Measurements from ENCODE around the gene RYR2. TPM values are rescaled to one million over a fixed set of nuclear protein-coding genes. Genes with fewer than 3 reads are reported as not detected.

RYR2 gene
- total RNA-seq, 4 donors from 2014 or later, result 0.16 to 1.4 (median 0.60) TPM

DNA sequence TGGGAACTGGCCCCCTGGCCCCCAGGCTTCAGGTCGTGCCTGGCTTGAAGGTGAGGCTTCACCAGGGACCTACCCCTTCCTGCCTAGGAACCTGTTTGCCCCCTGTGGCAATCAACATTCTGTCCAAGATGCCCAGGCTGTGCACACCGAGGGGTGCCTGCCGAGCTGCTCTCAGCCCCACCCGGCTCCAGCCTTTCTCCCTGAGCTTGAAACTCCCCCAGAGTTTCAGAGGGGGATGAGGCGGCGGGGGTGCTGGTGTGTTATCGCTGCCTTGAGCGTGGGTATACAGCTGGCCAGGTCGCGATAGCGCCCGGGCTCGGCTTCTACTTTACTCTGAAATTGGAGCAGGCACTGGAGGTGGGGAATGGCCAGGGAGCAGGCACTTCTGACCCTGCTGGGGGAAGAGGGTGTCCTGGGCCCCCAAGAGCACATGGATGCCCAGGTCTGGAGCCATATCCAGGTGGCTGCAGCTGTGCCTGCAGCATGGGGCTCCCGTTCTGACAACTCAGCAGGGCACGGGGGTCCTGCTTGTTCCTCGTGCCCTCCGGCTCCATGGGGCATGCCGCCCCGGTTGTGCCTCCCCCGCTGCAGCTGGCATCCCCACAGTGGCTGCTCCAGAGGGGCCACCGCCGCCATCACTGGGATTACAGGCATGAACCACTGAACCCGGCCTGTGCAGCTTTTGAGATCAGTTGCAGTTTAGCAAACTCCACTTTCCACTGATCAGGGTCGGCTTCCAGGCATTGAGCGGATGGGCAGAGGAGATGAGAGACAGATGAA, 29.8 kb downstream of the RYR2 start:
- TF ChIP-seq, protein P1, sequence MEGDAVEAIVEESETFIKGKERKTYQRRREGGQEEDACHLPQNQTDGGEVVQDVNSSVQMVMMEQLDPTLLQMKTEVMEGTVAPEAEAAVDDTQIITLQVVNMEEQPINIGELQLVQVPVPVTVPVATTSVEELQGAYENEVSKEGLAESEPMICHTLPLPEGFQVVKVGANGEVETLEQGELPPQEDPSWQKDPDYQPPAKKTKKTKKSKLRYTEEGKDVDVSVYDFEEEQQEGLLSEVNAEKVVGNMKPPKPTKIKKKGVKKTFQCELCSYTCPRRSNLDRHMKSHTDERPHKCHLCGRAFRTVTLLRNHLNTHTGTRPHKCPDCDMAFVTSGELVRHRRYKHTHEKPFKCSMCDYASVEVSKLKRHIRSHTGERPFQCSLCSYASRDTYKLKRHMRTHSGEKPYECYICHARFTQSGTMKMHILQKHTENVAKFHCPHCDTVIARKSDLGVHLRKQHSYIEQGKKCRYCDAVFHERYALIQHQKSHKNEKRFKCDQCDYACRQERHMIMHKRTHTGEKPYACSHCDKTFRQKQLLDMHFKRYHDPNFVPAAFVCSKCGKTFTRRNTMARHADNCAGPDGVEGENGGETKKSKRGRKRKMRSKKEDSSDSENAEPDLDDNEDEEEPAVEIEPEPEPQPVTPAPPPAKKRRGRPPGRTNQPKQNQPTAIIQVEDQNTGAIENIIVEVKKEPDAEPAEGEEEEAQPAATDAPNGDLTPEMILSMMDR (IDR thresholded peaks at IDR 0.05; ENCODE audit: low read depth), result no peak

DNA sequence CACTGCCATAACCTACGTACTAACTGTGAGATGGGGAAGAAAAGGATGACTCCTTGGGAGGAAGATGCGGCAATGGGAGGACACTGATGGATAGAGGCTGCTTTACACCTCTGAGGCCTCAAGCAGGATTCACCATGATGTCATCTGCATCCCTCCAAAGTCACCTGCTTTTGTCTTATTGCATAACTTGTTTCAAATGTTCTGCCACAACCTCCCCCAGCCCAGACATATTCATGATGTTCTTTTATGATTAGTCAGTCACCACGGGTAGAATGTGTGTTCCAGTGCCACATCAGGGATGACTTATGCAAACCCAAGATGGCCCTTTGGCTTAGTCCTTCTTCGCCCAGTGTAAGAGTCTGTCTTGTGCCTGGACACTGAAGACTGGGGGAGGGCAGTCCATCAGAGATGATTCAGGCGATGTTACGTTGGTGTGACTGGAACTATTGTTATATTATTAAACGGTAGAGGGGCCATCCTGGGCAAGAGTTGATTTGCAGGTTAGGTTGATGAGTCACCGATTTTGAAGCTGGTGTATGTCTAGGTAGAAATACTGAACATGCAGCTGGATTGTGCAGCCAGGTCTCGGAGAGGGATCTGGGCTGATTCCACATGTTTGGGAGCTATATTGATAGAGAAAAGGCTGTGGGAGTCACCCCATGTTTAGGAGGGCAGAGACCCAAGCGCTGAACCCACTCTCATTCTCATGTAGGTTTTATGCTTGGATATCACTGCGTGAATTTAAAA, 32.6 kb downstream of the RYR2 start:
- TF ChIP-seq, protein P1 (IDR thresholded peaks at IDR 0.05; ENCODE audit: low read depth), result no peak

DNA sequence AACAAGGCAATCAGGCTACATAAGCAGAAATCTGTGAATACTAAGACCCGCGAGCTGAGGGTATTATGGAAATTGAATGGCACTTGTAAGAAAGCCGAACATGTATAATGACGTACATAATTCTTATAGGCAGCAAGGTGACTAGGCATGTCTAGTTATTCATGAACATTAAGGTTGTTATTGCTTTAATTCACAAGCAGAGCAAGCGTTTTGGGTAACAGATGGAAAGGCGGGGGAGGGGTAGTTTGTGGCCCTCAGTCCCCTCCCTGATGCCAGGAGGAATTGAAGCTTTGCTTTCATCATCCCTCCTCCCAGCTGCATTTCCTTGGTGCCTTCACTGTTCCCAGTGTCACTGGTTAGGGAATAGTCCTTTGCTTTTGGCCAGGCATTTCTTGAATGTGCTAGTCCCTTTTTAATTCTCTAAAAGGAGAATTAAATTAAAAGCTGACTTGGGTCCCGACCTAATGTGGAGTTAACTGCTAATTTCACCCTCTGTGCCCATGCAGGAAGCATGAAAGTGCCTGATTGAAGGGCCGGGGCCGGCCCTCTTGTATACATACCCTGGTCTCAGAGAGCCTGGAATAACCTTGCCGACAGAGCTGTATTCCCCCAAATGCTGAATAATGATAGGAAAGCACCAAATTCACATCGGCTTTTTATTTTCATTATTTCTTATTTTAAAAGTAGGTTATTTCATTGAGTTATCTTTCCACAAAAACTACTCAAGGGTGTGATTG, 42.5 kb downstream of the RYR2 start:
- TF ChIP-seq, protein P1 (IDR thresholded peaks at IDR 0.05; ENCODE audit: low read depth), result no peak

DNA sequence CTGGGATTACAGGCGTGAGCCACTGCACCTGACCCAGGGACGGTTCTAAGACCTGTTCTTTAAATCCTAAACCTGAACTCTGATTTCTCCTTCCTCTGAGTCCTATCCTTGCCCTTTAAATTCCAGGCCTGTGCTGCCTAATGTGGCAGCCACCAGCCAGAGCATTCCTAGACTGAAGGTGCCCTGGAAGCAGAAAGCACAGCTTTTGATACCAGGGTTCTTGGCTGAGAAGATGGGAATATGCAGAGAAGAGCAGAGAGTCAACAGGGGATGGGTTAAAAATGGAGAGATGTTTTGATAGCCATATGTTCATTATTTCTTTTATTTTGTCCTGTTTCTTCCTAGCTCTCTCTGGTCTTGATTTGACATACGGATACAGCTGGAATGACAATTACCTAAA, 49.7 kb downstream of the RYR2 start:
- TF ChIP-seq, protein P1 (IDR thresholded peaks at IDR 0.05; ENCODE audit: low read depth), result no peak

DNA sequence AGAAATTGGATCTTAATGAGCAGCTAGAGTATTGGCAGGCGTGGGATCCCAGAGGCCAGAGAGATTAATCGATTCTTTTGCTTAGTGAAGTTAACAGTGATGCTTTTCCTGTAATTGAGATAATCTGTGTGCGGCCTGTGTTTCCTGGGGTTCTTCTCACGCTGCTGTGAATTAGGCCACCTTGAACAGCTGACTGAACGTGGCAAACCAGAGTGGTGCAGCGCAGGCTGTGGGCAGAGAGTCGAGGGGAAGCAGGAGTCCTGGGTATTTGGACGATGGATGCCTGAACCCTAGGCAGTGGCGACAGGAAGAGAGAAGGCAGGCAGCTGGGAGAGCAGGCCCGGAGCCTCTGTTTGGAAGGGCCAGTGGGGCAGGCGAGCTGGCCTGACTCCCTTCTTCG, 51.7 kb downstream of the RYR2 start:
- TF ChIP-seq, protein P1 (IDR thresholded peaks at IDR 0.05; ENCODE audit: low read depth), result no peak

DNA sequence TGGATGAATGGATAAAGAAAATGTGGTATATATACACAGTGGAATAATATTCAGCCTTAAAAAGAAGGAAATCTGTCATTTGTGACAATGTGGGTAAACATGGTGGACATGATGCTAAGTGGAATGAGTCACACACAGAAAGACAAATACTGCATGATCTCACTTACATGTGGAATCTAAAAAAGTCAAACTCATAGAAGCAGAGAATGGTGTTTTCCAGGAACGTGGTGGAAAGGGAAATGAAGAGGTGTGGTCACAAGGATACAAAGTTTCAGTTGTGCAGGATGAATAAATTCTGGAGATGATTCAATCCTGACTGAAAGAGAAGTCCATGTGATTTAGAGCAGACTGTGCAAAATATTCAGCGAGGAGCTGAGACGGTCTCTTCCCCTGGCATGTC, 56.6 kb downstream of the RYR2 start:
- TF ChIP-seq, protein P1 (IDR thresholded peaks at IDR 0.05; ENCODE audit: low read depth), result no peak

DNA sequence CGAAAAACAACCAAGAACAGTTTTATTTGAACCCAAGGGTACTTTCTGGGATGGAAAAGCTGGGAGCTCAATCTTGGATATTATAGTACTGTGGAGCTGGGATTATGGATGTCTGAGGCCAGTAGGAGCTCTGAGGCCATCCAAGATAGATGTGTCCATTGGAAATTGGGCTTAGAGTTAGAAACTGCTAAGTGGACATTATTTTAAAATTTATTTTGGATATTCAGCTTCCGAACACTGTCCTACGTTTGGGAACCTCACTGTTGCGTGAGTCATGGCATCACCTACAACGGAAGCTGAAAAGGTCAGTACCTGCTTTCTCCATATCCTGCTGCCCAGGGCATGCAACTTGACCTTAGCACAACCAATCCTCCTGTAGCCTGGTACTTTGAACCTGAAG, 61.0 kb downstream of the RYR2 start:
- TF ChIP-seq, protein P1 (IDR thresholded peaks at IDR 0.05; ENCODE audit: low read depth), result no peak
